Measurements from ENCODE around the gene FBXO22.

The FBXO22 gene

GRCh38 chr15:75929799-75930565 is 26.3 kb downstream of the FBXO22 start:
- Histone ChIP-seq H3K4me1 (ENCODE audit: insufficient read depth, poor library complexity, severe bottlenecking) (peaks cover 2% of the 10 kb centered on the region), H3K4me3 (ENCODE audit: severe bottlenecking) (no peak overlapping the region), H3K27me3 (ENCODE audit: insufficient read depth, poor library complexity, severe bottlenecking) (no peaks in the 10 kb centered on the region), H3K27ac (ENCODE audit: poor library complexity, severe bottlenecking) (no peak overlapping the region), H3K9me3 (ENCODE audit: severe bottlenecking) (no peaks in the 10 kb centered on the region), H3K36me3 (ENCODE audit: low read depth) (peaks cover 76% of the 10 kb centered on the region)
- no peak for DNase-seq (ENCODE audit: low spot score)
- no peak for TF ChIP-seq CTCF (IDR thresholded peaks at IDR 0.05; ENCODE audit: poor library complexity, severe bottlenecking)
- ATAC-seq (ENCODE audit: low read depth): no peak

GRCh38 chr15:75930866-75931265 is 27.2 kb downstream of the FBXO22 start:
- TF ChIP-seq CTCF (IDR thresholded peaks at IDR 0.05; ENCODE audit: poor library complexity, severe bottlenecking): no peak
- no peak for DNase-seq (ENCODE audit: low spot score)

GRCh38 chr15:75942464-75942863 is 38.8 kb downstream of the FBXO22 start:
- H3K27me3 ChIP-seq (ENCODE audit: insufficient read depth, poor library complexity, severe bottlenecking): no peaks in the 10 kb centered on the region
- ATAC-seq (ENCODE audit: low read depth) (no peak), DNase-seq (ENCODE audit: low spot score) (no peak)
- peaks cover 14% of the 10 kb centered on the region for H3K36me3 ChIP-seq (ENCODE audit: low read depth)
- H3K27ac ChIP-seq (ENCODE audit: poor library complexity, severe bottlenecking): no peak overlapping the region
- H3K4me1 ChIP-seq (ENCODE audit: insufficient read depth, poor library complexity, severe bottlenecking): peaks cover 16% of the 10 kb centered on the region
- H3K9me3 ChIP-seq (ENCODE audit: severe bottlenecking): no peaks in the 10 kb centered on the region
- TF ChIP-seq CTCF (IDR thresholded peaks at IDR 0.05; ENCODE audit: poor library complexity, severe bottlenecking): no peak
- H3K4me3 ChIP-seq (ENCODE audit: severe bottlenecking): no peak overlapping the region

More at GRCh38 chr15:75930866-75931265, 27.2 kb downstream of the FBXO22 start:
- Histone ChIP-seq H3K36me3 (ENCODE audit: low read depth) (peaks cover 83% of the 10 kb centered on the region), H3K9me3 (ENCODE audit: severe bottlenecking) (no peaks in the 10 kb centered on the region), H3K27me3 (ENCODE audit: insufficient read depth, poor library complexity, severe bottlenecking) (no peaks in the 10 kb centered on the region), H3K4me3 (ENCODE audit: severe bottlenecking) (no peak overlapping the region), H3K4me1 (ENCODE audit: insufficient read depth, poor library complexity, severe bottlenecking) (no peaks in the 10 kb centered on the region), H3K27ac (ENCODE audit: poor library complexity, severe bottlenecking) (no peak overlapping the region)
- no peak for ATAC-seq (ENCODE audit: low read depth)

- no peak overlapping the region for H3K27ac ChIP-seq (ENCODE audit: poor library complexity, severe bottlenecking)
- no peaks in the 10 kb centered on the region for H3K9me3 ChIP-seq (ENCODE audit: severe bottlenecking)
- H3K36me3 ChIP-seq (ENCODE audit: low read depth): peaks cover 8% of the 10 kb centered on the region
- no peak for TF ChIP-seq CTCF (IDR thresholded peaks at IDR 0.05; ENCODE audit: poor library complexity, severe bottlenecking)
- ATAC-seq (ENCODE audit: low read depth) (no peak), DNase-seq (ENCODE audit: low spot score) (no peak)
- no peaks in the 10 kb centered on the region for H3K27me3 ChIP-seq (ENCODE audit: insufficient read depth, poor library complexity, severe bottlenecking)
- peaks cover 24% of the 10 kb centered on the region for H3K4me1 ChIP-seq (ENCODE audit: insufficient read depth, poor library complexity, severe bottlenecking)
- no peak overlapping the region for H3K4me3 ChIP-seq (ENCODE audit: severe bottlenecking)
Observed at GRCh38 chr15:75943246-75943645, 39.6 kb downstream of the FBXO22 start.

- no peak overlapping the region for H3K4me3 ChIP-seq (ENCODE audit: severe bottlenecking)
- TF ChIP-seq CTCF (IDR thresholded peaks at IDR 0.05; ENCODE audit: poor library complexity, severe bottlenecking): no peak
- H3K27ac ChIP-seq (ENCODE audit: poor library complexity, severe bottlenecking): no peak overlapping the region
- no peaks in the 10 kb centered on the region for H3K27me3 ChIP-seq (ENCODE audit: insufficient read depth, poor library complexity, severe bottlenecking)
- no peaks in the 10 kb centered on the region for H3K9me3 ChIP-seq (ENCODE audit: severe bottlenecking)
- peaks cover 4% of the 10 kb centered on the region for H3K36me3 ChIP-seq (ENCODE audit: low read depth)
- no peak for DNase-seq (ENCODE audit: low spot score)
- peak; percentile 9; the same call in 1 of the 3 replicates for ATAC-seq (ENCODE audit: low read depth)
- H3K4me1 ChIP-seq (ENCODE audit: insufficient read depth, poor library complexity, severe bottlenecking): peaks cover 26% of the 10 kb centered on the region
Observed at GRCh38 chr15:75943713-75944215, 40.1 kb downstream of the FBXO22 start.

Data from RWPE2 (cell line).